Neural cell (in vitro differentiated cells): ENCODE data around the gene ERH. TPM values are rescaled to one million over a fixed set of nuclear protein-coding genes. Genes with fewer than 3 reads are reported as not detected.

ENCODE experiments used
- H2AFZ ChIP-seq: fragments of 200-600, 300-800 bp; sonication (generic), shearing (Covaris generic); 2 replicates; pipeline ENCODE4 v1.6.0; 2014; ENCODE audit warnings: low read depth, mild to moderate bottlenecking, antibody characterized with exemption, low read length, moderate library complexity
- H3F3A ChIP-seq: fragments of 200-600 bp; shearing (Covaris generic); 2 replicates; pipeline ENCODE4 v1.6.1; 2016; ENCODE audit warnings: mild to moderate bottlenecking, moderate library complexity, mixed read lengths, antibody characterized with exemption, low read length; ENCODE audit not compliant: insufficient read depth, poor library complexity, severe bottlenecking
- H3K27ac ChIP-seq: fragments of 200-600, 300-800 bp; sonication (generic), shearing (Covaris generic); 2 replicates; pipeline ENCODE4 v1.5.1; 2014; ENCODE audit warnings: mild to moderate bottlenecking, low read length, moderate library complexity
- H3K27me3 ChIP-seq: fragments of 300-800, 200-600 bp; sonication (generic), shearing (Covaris generic); 2 replicates; pipeline ENCODE4 v1.6.0; 2014; ENCODE audit warnings: mild to moderate bottlenecking, low read depth, low read length, moderate library complexity; ENCODE audit not compliant: insufficient read depth
- H3K36me3 ChIP-seq: fragments of 300-800, 200-600 bp; sonication (generic), shearing (Covaris generic); 2 replicates; pipeline ENCODE4 v1.5.1; 2014; ENCODE audit warnings: mild to moderate bottlenecking, antibody characterized with exemption, low read length, moderate library complexity; ENCODE audit not compliant: insufficient read depth
- H3K4me2 ChIP-seq: fragments of 300-800, 200-600 bp; sonication (generic), shearing (Covaris generic); 2 replicates; pipeline ENCODE4 v1.6.0; 2014; ENCODE audit warnings: mild to moderate bottlenecking, low read length
- H3K4me3 ChIP-seq: fragments of 300-800, 200-600 bp; sonication (generic), shearing (Covaris generic); 2 replicates; pipeline ENCODE4 v1.5.1; 2014; ENCODE audit warnings: mild to moderate bottlenecking, low read length, moderate library complexity
- H3K79me2 ChIP-seq: fragments of 200-600 bp; shearing (Covaris generic); replicated peaks from 2 replicates; pipeline ENCODE4 v1.6.0; 2014; ENCODE audit warnings: mild to moderate bottlenecking, low read length, moderate library complexity; ENCODE audit not compliant: insufficient read depth
- H3K9ac ChIP-seq: fragments of 300-800, 200-600 bp; sonication (generic), shearing (Covaris generic); 2 replicates; pipeline ENCODE4 v1.6.1; 2016; ENCODE audit warnings: mild to moderate bottlenecking, low read length, mixed read lengths
- H3K9me2 ChIP-seq: fragments of 200-600 bp; shearing (Covaris generic); 2 replicates; pipeline ENCODE4 v1.6.1; 2016; ENCODE audit warnings: mild to moderate bottlenecking, low read length, mixed read lengths; ENCODE audit not compliant: insufficient read depth
- H3K9me3 ChIP-seq: fragments of 200-600, 300-800 bp; sonication (generic), shearing (Covaris generic); 2 replicates; pipeline ENCODE4 v1.6.1; 2016; ENCODE audit warnings: mild to moderate bottlenecking, mixed run types, low read length, moderate library complexity, mixed read lengths
- H4K20me1 ChIP-seq: fragments of 200-600 bp; shearing (Covaris generic); 2 replicates; pipeline ENCODE4 v1.6.1; 2016; ENCODE audit warnings: mild to moderate bottlenecking, mixed run types; ENCODE audit not compliant: insufficient read depth
- CTCF ChIP-seq: fragments of 450-650 bp; IDR thresholded peaks from 2 replicates; pipeline ENCODE4 v1.5.1; 2014; ENCODE audit warnings: antibody characterized with exemption, mild to moderate bottlenecking, moderate library complexity; ENCODE audit not compliant: poor library complexity, severe bottlenecking
- EP300 ChIP-seq: fragments of 450-650 bp; conservative IDR thresholded peaks from 2 replicates; pipeline ENCODE4 v1.6.1; 2014; ENCODE audit warnings: antibody characterized with exemption, mild to moderate bottlenecking, moderate library complexity; ENCODE audit not compliant: poor library complexity, severe bottlenecking
- EZH2 ChIP-seq: fragments of 200-600, 300-800 bp; shearing (Covaris generic), sonication (generic); IDR thresholded peaks from 2 replicates; pipeline ENCODE4 v1.6.1; 2014; ENCODE audit warnings: antibody characterized with exemption, low read length, borderline replicate concordance, mild to moderate bottlenecking; ENCODE audit not compliant: insufficient read depth, poor library complexity, severe bottlenecking
- MXI1 ChIP-seq: fragments of 450-650 bp; conservative IDR thresholded peaks from 2 replicates; pipeline ENCODE4 v1.6.1; 2014; ENCODE audit warnings: antibody characterized with exemption, mild to moderate bottlenecking; ENCODE audit not compliant: poor library complexity, severe bottlenecking
- POLR2AphosphoS5 ChIP-seq: IDR thresholded peaks from 2 replicates; pipeline ENCODE4 v1.6.1; 2012
- RAD21 ChIP-seq: fragments of 450-650 bp; conservative IDR thresholded peaks from 2 replicates; pipeline ENCODE4 v1.6.1; 2014; ENCODE audit warnings: antibody characterized with exemption, mild to moderate bottlenecking, moderate library complexity
- SMC3 ChIP-seq: fragments of 450-650 bp; conservative IDR thresholded peaks from 2 replicates; pipeline ENCODE4 v1.6.1; 2014; ENCODE audit warnings: antibody characterized with exemption, mild to moderate bottlenecking, moderate library complexity; ENCODE audit not compliant: poor library complexity
- TAF1 ChIP-seq: IDR thresholded peaks from 2 replicates; pipeline ENCODE4 v1.6.1; 2012; ENCODE audit warnings: low read depth
- polyA plus RNA-seq: library from polyadenylated mRNA; depleted of rRNA; stranded (reverse); fragments of >200 nt; gene quantifications from 2 replicates; pipeline ENCODE4 v1.2.3, GENCODE V29; 2014
- TF ChIP-seq, protein P1 (sequence below): IDR thresholded peaks from 2 replicates; pipeline ENCODE4 v1.6.1; 2012; ENCODE audit warnings: borderline replicate concordance

The ERH gene
- polyA plus RNA-seq, 1 donor from 2014 or later: 480 TPM

DNA sequence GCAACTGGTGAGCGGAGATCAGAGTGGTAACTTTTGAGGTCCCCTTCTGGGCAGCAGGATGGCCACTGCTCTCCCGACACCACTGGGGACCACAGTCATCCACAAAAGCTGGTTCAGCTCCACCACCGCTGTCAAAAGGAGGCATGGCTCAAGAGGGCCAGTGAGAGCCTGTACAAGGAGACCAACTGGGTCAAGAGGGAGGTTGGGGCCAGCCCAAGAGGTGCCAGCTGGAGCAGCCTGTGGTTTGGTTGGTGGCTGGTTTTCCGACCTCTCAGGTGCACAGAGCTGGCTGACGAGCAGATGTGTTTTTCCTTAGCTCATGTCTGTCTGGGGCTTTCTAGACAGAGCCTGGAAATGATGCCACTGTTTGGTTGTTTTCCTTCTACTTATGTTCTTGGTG lies 60.1 kb downstream of the ERH start:
- H3K79me2 ChIP-seq: no peaks in the 10 kb centered on the region
- no peak overlapping the region for H3K4me3 ChIP-seq
- no peaks in the 10 kb centered on the region for H3K9me3 ChIP-seq
- no peak overlapping the region for H3K9ac ChIP-seq
- H3K27me3 ChIP-seq: no peaks in the 10 kb centered on the region
- no peak overlapping the region for H3K4me2 ChIP-seq
- H3K27ac ChIP-seq: no peak overlapping the region
- H3F3A ChIP-seq: no peaks in the 10 kb centered on the region
- H4K20me1 ChIP-seq: no peaks in the 10 kb centered on the region
- no peak for TF ChIP-seq SMC3
- TF ChIP-seq MXI1: no peak
- no peak for TF ChIP-seq POLR2AphosphoS5
- no peak for TF ChIP-seq EZH2
- TF ChIP-seq TAF1: no peak
- no peak for TF ChIP-seq EP300
- H2AFZ ChIP-seq: no peak overlapping the region
- no peaks in the 10 kb centered on the region for H3K9me2 ChIP-seq
- peaks cover 4% of the 10 kb centered on the region for H3K36me3 ChIP-seq

GRCh38 chr14:69335371-69335771 lies 62.7 kb downstream of the ERH start:
- Histone ChIP-seq H3K27me3 (no peaks in the 10 kb centered on the region), H3K9me2 (no peaks in the 10 kb centered on the region), H3K79me2 (no peaks in the 10 kb centered on the region), H3K4me3 (no peak overlapping the region), H3K27ac (no peak overlapping the region), H3K9me3 (no peaks in the 10 kb centered on the region), H4K20me1 (no peaks in the 10 kb centered on the region), H3K9ac (no peak overlapping the region), H3K36me3 (peaks cover 4% of the 10 kb centered on the region), H3K4me2 (no peak overlapping the region), H3F3A (no peaks in the 10 kb centered on the region), H2AFZ (no peak overlapping the region)
- TF ChIP-seq SMC3 (no peak), MXI1 (no peak), EP300 (no peak), TAF1 (no peak), CTCF (no peak), EZH2 (no peak), POLR2AphosphoS5 (no peak), RAD21 (no peak)
- TF ChIP-seq, protein P1, sequence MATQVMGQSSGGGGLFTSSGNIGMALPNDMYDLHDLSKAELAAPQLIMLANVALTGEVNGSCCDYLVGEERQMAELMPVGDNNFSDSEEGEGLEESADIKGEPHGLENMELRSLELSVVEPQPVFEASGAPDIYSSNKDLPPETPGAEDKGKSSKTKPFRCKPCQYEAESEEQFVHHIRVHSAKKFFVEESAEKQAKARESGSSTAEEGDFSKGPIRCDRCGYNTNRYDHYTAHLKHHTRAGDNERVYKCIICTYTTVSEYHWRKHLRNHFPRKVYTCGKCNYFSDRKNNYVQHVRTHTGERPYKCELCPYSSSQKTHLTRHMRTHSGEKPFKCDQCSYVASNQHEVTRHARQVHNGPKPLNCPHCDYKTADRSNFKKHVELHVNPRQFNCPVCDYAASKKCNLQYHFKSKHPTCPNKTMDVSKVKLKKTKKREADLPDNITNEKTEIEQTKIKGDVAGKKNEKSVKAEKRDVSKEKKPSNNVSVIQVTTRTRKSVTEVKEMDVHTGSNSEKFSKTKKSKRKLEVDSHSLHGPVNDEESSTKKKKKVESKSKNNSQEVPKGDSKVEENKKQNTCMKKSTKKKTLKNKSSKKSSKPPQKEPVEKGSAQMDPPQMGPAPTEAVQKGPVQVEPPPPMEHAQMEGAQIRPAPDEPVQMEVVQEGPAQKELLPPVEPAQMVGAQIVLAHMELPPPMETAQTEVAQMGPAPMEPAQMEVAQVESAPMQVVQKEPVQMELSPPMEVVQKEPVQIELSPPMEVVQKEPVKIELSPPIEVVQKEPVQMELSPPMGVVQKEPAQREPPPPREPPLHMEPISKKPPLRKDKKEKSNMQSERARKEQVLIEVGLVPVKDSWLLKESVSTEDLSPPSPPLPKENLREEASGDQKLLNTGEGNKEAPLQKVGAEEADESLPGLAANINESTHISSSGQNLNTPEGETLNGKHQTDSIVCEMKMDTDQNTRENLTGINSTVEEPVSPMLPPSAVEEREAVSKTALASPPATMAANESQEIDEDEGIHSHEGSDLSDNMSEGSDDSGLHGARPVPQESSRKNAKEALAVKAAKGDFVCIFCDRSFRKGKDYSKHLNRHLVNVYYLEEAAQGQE: no peak
